ENCODE data around the gene FCSK.

- no peak for TF ChIP-seq CTCF (IDR thresholded peaks at IDR 0.05; ENCODE audit: insufficient read depth, low read length, poor library complexity, severe bottlenecking)
- TF ChIP-seq EZH2phosphoT487 (conservative IDR thresholded peaks at IDR 0.05; ENCODE audit: low read length), result no peak
Observed at GRCh38 chr16:70484867-70485266, 30.5 kb downstream of the FCSK start.

Data from SU-DHL-6 (cell line).